Left renal pelvis (tissue), 4 donors: ENCODE measurements around the gene KRTAP4-8. TPM values are rescaled to one million over a fixed set of nuclear protein-coding genes. Genes with fewer than 3 reads are reported as not detected.
"Not testable (repeated sequence)": the region's sequence is repeated elsewhere in the genome, so short reads cannot be mapped to it uniquely, and the experiment has no call there.

Experiments used
- DNase-seq, 4 donors: peaks; one replicate each; pipeline ENCODE4 v3.0.0-alpha.2; 2013; ENCODE audit warnings: low read depth in 4 of 4, low spot score in 3 of 4
- polyA plus RNA-seq, 4 donors: library from polyadenylated mRNA; unstranded; fragments of 120-200 nt; gene quantifications; one replicate each; pipeline ENCODE4 v1.2.1, GENCODE V29; 2013; ENCODE audit not compliant: insufficient read length in 4 of 4

Gene KRTAP4-8
- polyA plus RNA-seq: not detected

- DNase-seq: no peak
Measured at GRCh38 chr17:41098042-41098441, at the start of gene KRTAP4-8. Gene KRTAP4-8, minus strand, starts transcription at chr17:41098142. Its CDS starts 58 bp downstream, at chr17:41098084.

GRCh38 chr17:41145261-41145660 lies 47.3 kb upstream of the KRTAP4-8 start:
- no peak for DNase-seq

- DNase-seq: no peak
Measured at GRCh38 chr17:41144846-41145245, 46.9 kb upstream of the KRTAP4-8 start.

- no peak for DNase-seq
Measured at GRCh38 chr17:41141361-41141760, 43.4 kb upstream of the KRTAP4-8 start.

- DNase-seq: no peak
Measured at GRCh38 chr17:41140360-41141131, 42.6 kb upstream of the KRTAP4-8 start, which contains the start of gene KRTAP4-6. Gene KRTAP4-6, minus strand, starts transcription at chr17:41140544. Its CDS starts 57 bp downstream, at chr17:41140487.

GRCh38 chr17:41139865-41140264 lies 41.9 kb upstream of the KRTAP4-8 start:
- not testable (repeated sequence) for DNase-seq

GRCh38 chr17:41133880-41134735 lies 36.2 kb upstream of the KRTAP4-8 start:
- DNase-seq: no peak

GRCh38 chr17:41131979-41132378 lies 34.0 kb upstream of the KRTAP4-8 start:
- DNase-seq: no peak

- DNase-seq: no peak
Measured at GRCh38 chr17:41127371-41127770, 29.4 kb upstream of the KRTAP4-8 start.

- no peak for DNase-seq
Measured at GRCh38 chr17:41126412-41126811, 28.5 kb upstream of the KRTAP4-8 start.

- DNase-seq: no peak
Measured at GRCh38 chr17:41125064-41125463, 27.1 kb upstream of the KRTAP4-8 start.

GRCh38 chr17:41123991-41124371 lies 26.0 kb upstream of the KRTAP4-8 start, which contains the start of gene KRTAP4-12:
Gene KRTAP4-12, minus strand, starts transcription at chr17:41124182. Its CDS starts 60 bp downstream, at chr17:41124122.
- DNase-seq: not testable (repeated sequence)

GRCh38 chr17:41123292-41123990 lies 25.5 kb upstream of the KRTAP4-8 start:
- not testable (repeated sequence) for DNase-seq

GRCh38 chr17:41121742-41122141 lies 23.8 kb upstream of the KRTAP4-8 start:
- DNase-seq: no peak

GRCh38 chr17:41119696-41120690 lies 22.1 kb upstream of the KRTAP4-8 start:
- not testable (repeated sequence) for DNase-seq

- DNase-seq: no peak
Measured at GRCh38 chr17:41118721-41119120, 20.8 kb upstream of the KRTAP4-8 start.

- not testable (repeated sequence) for DNase-seq
Measured at GRCh38 chr17:41117846-41118386, 20.0 kb upstream of the KRTAP4-8 start, which contains the start of gene KRTAP4-11. Gene KRTAP4-11, minus strand, starts transcription at chr17:41118373. Its CDS starts 58 bp downstream, at chr17:41118315.

- no peak for DNase-seq
Measured at GRCh38 chr17:41116297-41116696, 18.4 kb upstream of the KRTAP4-8 start.
